ENCODE data around the gene KIF16B. TPM values are rescaled to one million over a fixed set of nuclear protein-coding genes. Genes with fewer than 3 reads are reported as not detected.
A peak's percentile ranks its signal among the peaks of the same experiment; 100 is the strongest.
"Not testable (repeated sequence)": the region's sequence is repeated elsewhere in the genome, so short reads cannot be mapped to it uniquely, and the experiment has no call there.

Gene KIF16B
- total RNA-seq, 4 donors from 2014 or later: 8.7 to 20.6 (median 16.6) TPM

GRCh38 chr20:16526433-16527380, 46.5 kb downstream of the KIF16B start:
- H3K4me3 ChIP-seq: no peak overlapping the region
- H3K36me3 ChIP-seq: no peaks in the 10 kb centered on the region
- TF ChIP-seq CTCF (IDR thresholded peaks at IDR 0.05): no peak
- no peaks in the 10 kb centered on the region for H3K9me3 ChIP-seq
- no peak overlapping the region for H3K27ac ChIP-seq
- no peak for DNase-seq
- H3K27me3 ChIP-seq: no peaks in the 10 kb centered on the region
- intact Hi-C loops (cut with DNase I; ENCODE audit: low total_unique reads): no loop called here
- no peaks in the 10 kb centered on the region for H3K4me1 ChIP-seq

GRCh38 chr20:16522651-16523050, 50.6 kb downstream of the KIF16B start:
- intact Hi-C loops (cut with DNase I; ENCODE audit: low total_unique reads); H3K4me1 ChIP-seq; H3K36me3 ChIP-seq; H3K27me3 ChIP-seq; DNase-seq; H3K9me3 ChIP-seq; H3K4me3 ChIP-seq; H3K27ac ChIP-seq: not testable (repeated sequence)

- DNase-seq: no peak
- no peaks in the 10 kb centered on the region for H3K4me1 ChIP-seq
- TF ChIP-seq POLR2A (IDR thresholded peaks at IDR 0.05): no peak
- no peak for TF ChIP-seq CTCF (IDR thresholded peaks at IDR 0.05)
- intact Hi-C loops (cut with DNase I; ENCODE audit: low total_unique reads): no loop called here
- no peaks in the 10 kb centered on the region for H3K36me3 ChIP-seq
- no peaks in the 10 kb centered on the region for H3K27me3 ChIP-seq
- no peaks in the 10 kb centered on the region for H3K9me3 ChIP-seq
- no peak overlapping the region for H3K4me3 ChIP-seq
- no peak overlapping the region for H3K27ac ChIP-seq
These were observed 53.1 kb downstream of the KIF16B start for GRCh38 chr20:16520154-16520553.

GRCh38 chr20:16519673-16520072, 53.6 kb downstream of the KIF16B start:
- intact Hi-C loops (cut with DNase I; ENCODE audit: low total_unique reads); H3K27ac ChIP-seq; H3K36me3 ChIP-seq: not testable (repeated sequence)

GRCh38 chr20:16518784-16519084, 54.5 kb downstream of the KIF16B start:
- H3K4me1 ChIP-seq: no peaks in the 10 kb centered on the region
- no peak overlapping the region for H3K27ac ChIP-seq
- no peak for DNase-seq
- TF ChIP-seq CTCF (IDR thresholded peaks at IDR 0.05) (no peak), POLR2A (IDR thresholded peaks at IDR 0.05) (no peak)
- no peaks in the 10 kb centered on the region for H3K9me3 ChIP-seq
- no peaks in the 10 kb centered on the region for H3K27me3 ChIP-seq
- intact Hi-C loops (cut with DNase I; ENCODE audit: low total_unique reads): no loop called here
- H3K4me3 ChIP-seq: no peak overlapping the region
- H3K36me3 ChIP-seq: no peaks in the 10 kb centered on the region

More at GRCh38 chr20:16519673-16520072, 53.6 kb downstream of the KIF16B start:
- H3K4me3 ChIP-seq, H3K9me3 ChIP-seq, H3K4me1 ChIP-seq, H3K27me3 ChIP-seq, DNase-seq: not testable (repeated sequence)

- TF ChIP-seq POLR2A (IDR thresholded peaks at IDR 0.05): no peak
- peak in 3 of 4 experiments; percentile 17 to 39 (median 23) for TF ChIP-seq CTCF (IDR thresholded peaks at IDR 0.05)
- intact Hi-C loops (cut with DNase I; ENCODE audit: low total_unique reads): no loop called here
These were observed 55.1 kb downstream of the KIF16B start for GRCh38 chr20:16517946-16518783.

More at GRCh38 chr20:16517946-16518783, 55.1 kb downstream of the KIF16B start:
- Histone ChIP-seq H3K9me3 (no peaks in the 10 kb centered on the region), H3K27ac (no peak overlapping the region), H3K27me3 (no peaks in the 10 kb centered on the region), H3K4me1 (no peaks in the 10 kb centered on the region), H3K36me3 (no peaks in the 10 kb centered on the region), H3K4me3 (no peak overlapping the region)
- DNase-seq: no peak

All from uterus (tissue), 4 donors.